Measurements from ENCODE around the gene PLAGL1. TPM values are rescaled to one million over a fixed set of nuclear protein-coding genes. Genes with fewer than 3 reads are reported as not detected.

PLAGL1 gene
- total and polyA plus RNA-seq, 2 of the 8 experiments (the other 6 are each of a cell fraction or from before 2014, with no cell fraction given), result 0.94 to 1.1 TPM

DNA sequence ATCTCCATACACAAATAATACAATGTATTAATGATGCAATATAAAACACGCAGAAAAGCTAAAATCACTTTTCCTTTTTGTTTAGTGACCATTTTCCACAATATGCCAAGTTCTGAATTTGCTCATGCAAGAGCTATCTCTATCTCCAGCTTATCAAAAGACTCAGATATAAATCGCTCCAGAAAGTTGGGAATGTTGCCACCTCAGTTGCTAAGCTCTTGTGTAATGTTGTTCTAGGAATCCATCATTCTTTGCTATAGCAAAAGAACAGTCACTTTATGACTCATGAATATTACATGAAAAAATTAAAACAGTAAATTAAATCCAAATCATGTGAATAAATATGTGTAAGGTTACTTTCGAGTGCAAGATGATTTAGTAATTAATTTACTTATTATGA is 8.7 kb downstream of the PLAGL1 start:
- no peak overlapping the region for H3K27ac ChIP-seq (ENCODE audit: low read depth, low read length)
- no peak overlapping the region for H2BK15ac ChIP-seq (ENCODE audit: low read length)
- no peak overlapping the region for H2BK12ac ChIP-seq (ENCODE audit: low read depth, low read length)
- H3K18ac ChIP-seq (ENCODE audit: extremely low read depth, low read length), result no peak overlapping the region
- DNase-seq (ENCODE audit: low read depth in 1 of 2, low spot score in 2 of 2) (no peak), FAIRE-seq (no peak)
- H3K4me3 ChIP-seq (ENCODE audit: extremely low read depth in 1 of 4, insufficient read depth in 2 of 4, low read depth in 3 of 4, low read length in 4 of 4), result no peak overlapping the region
- 90% methylated on average over 3 of the region's 3 CpGs; no CpG with 5 or more reads in 1 of the 2 experiments for WGBS, 2 experiments (ENCODE audit: extremely low coverage in 1 of 2, insufficient coverage in 1 of 2, insufficient read length in 1 of 2, insufficient replicate concordance in 2 of 2, low coverage in 1 of 2, low lambda C conversion rate in 2 of 2, missing lambda C conversion rate in 1 of 2)
- H3K14ac ChIP-seq (ENCODE audit: insufficient read length), result no peak overlapping the region
- no peaks in the 10 kb centered on the region for H3K36me3 ChIP-seq (ENCODE audit: control insufficient read depth in 2 of 4, insufficient read depth in 4 of 4, low read length in 3 of 4)
- H2BK20ac ChIP-seq (ENCODE audit: low read length), result no peak overlapping the region
- no peak overlapping the region for H3K23ac ChIP-seq (ENCODE audit: insufficient read length)
- H4K8ac ChIP-seq (ENCODE audit: extremely low read depth, insufficient read depth, low read length), result no peak overlapping the region
- H4K5ac ChIP-seq (ENCODE audit: insufficient read length, low read depth, low read length), result no peak overlapping the region
- no peaks in the 10 kb centered on the region for H3K4me1 ChIP-seq (replicated peaks in 1 of 4; ENCODE audit: control insufficient read depth in 3 of 4, insufficient read depth in 4 of 4, low read length in 3 of 4)
- H2AK5ac ChIP-seq (ENCODE audit: low read depth, low read length), result no peak overlapping the region
- no peak overlapping the region for H2BK120ac ChIP-seq (replicated peaks; ENCODE audit: low read depth, low read length)
- H3K9ac ChIP-seq (replicated peaks in 1 of 4; ENCODE audit: extremely low read depth in 1 of 4, low read depth in 3 of 4, low read length in 3 of 4), result no peak overlapping the region
- H4K20me1 ChIP-seq (replicated peaks in 1 of 2; ENCODE audit: control insufficient read depth in 1 of 2, insufficient read depth in 2 of 2, low read length in 2 of 2), result no peaks in the 10 kb centered on the region
- H2AFZ ChIP-seq (ENCODE audit: low read length), result no peak overlapping the region
- no peak overlapping the region for H4K91ac ChIP-seq (replicated peaks; ENCODE audit: insufficient read length, low read length)
- H3K4ac ChIP-seq (replicated peaks; ENCODE audit: insufficient read length, low read depth, low read length), result no peak overlapping the region
- no peaks in the 10 kb centered on the region for H3K79me1 ChIP-seq (ENCODE audit: low read depth, low read length)
- H2BK5ac ChIP-seq (ENCODE audit: low read depth, low read length), result no peak overlapping the region
- H3K23me2 ChIP-seq (ENCODE audit: low read depth, low read length), result no peaks in the 10 kb centered on the region
- CTCF ChIA-PET (ENCODE audit: partially characterized antibody), result interaction anchor here (1.8 to 3.2 kb wide), 3 partner anchors 13 to 62 kb away, joined by 5 to 12 read pairs (median 10); no protein-coding TSS in a partner anchor
- no peaks in the 10 kb centered on the region for H3K79me2 ChIP-seq (ENCODE audit: control insufficient read depth in 1 of 2, insufficient read depth in 2 of 2, low read length in 2 of 2)
- H3K56ac ChIP-seq (replicated peaks; ENCODE audit: insufficient read length, low read depth, low read length), result no peak overlapping the region
- POLR2A ChIA-PET (ENCODE audit: partially characterized antibody), result no interaction called here
- no peak overlapping the region for H3K4me2 ChIP-seq (ENCODE audit: insufficient read depth in 1 of 2, low read depth in 2 of 2, low read length in 2 of 2)
- H3K9me3 ChIP-seq (ENCODE audit: insufficient read depth in 2 of 2, low read depth in 1 of 2, low read length in 1 of 2), result no peaks in the 10 kb centered on the region; a peak in 1 of 4 replicates
- TF ChIP-seq TCF12 (IDR thresholded peaks at IDR 0.05; ENCODE audit: low read depth, low read length) (no peak), BACH1 (IDR thresholded peaks at IDR 0.05; ENCODE audit: low read length) (no peak), CREB1 (IDR thresholded peaks at IDR 0.05) (no peak), CBX5 (IDR thresholded peaks at IDR 0.05; ENCODE audit: low read depth, low read length) (no peak), RBBP5 (IDR thresholded peaks at IDR 0.05; ENCODE audit: borderline replicate concordance, low read depth, low read length) (no peak), TEAD4 (IDR thresholded peaks at IDR 0.05; ENCODE audit: low read depth, low read length) (no peak), CEBPB (IDR thresholded peaks at IDR 0.05; ENCODE audit: low read depth, low read length) (no peak), POU5F1 (IDR thresholded peaks at IDR 0.05; ENCODE audit: low read depth, low read length) (no peak), KDM1A (IDR thresholded peaks at IDR 0.05; ENCODE audit: borderline replicate concordance, low read length) (no peak)
- TF ChIP-seq, protein P1, sequence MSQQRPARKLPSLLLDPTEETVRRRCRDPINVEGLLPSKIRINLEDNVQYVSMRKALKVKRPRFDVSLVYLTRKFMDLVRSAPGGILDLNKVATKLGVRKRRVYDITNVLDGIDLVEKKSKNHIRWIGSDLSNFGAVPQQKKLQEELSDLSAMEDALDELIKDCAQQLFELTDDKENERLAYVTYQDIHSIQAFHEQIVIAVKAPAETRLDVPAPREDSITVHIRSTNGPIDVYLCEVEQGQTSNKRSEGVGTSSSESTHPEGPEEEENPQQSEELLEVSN (IDR thresholded peaks at IDR 0.05), result no peak
- no peaks in the 10 kb centered on the region; a peak in 1 of 7 replicates for H3K27me3 ChIP-seq (replicated peaks in 1 of 4; ENCODE audit: control insufficient read depth in 3 of 4, extremely low read depth in 1 of 4, insufficient read depth in 3 of 4, low read length in 3 of 4)
